LoVo (cell line): ENCODE results near the gene GRB10.
"Not testable (repeated sequence)": the region's sequence is repeated elsewhere in the genome, so short reads cannot be mapped to it uniquely, and the experiment has no call there.

Experiments
- DNase-seq: peaks from one replicate; pipeline ENCODE4 v3.0.0-alpha.2; 2016; ENCODE audit warnings: low spot score

The GRB10 gene

GRCh38 chr7:50778189-50778588, 4.5 kb downstream of the GRB10 start:
- DNase-seq = no peak

DNA sequence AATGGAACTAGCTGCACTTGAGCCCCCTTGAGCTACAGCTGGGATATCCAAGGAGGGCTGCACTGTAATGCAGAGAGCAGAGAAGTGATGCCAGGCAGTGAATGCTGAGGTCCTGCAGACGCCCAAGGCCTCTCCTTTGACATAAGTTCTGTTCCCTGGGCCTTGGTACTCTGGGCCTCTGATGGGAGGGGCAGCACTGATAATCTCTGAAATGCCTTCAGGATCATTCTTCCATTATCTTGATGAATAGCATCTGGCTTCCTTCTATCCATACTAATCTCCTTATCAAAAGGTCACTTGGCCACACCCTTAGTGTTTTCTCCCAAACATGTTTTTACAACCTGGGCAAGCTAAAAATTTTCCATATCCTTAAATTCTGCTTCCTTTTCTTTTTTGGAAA, 6.9 kb downstream of the GRB10 start:
- DNase-seq = no peak

- no peak for DNase-seq
These were observed 7.5 kb downstream of the GRB10 start for GRCh38 chr7:50775231-50775630.

DNA sequence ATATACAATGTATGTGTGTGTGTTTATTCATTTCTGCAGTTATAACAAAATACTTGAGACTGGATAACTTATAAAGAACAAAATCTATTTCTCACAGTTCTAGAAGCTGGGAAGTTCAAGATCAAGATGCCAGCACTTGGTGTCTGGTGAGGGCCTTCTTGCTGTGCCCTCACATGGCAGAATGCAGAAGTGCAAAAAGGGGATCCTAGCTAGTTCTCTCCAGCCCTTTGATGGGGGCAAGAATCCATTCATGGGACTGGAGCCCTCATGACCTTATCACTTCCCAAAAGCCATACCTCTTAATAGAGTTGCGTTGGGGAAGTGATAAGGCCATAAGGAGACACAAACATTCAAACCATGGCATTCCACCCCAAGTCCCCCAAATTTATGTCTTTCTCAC, 8.4 kb downstream of the GRB10 start:
- no peak for DNase-seq

DNA sequence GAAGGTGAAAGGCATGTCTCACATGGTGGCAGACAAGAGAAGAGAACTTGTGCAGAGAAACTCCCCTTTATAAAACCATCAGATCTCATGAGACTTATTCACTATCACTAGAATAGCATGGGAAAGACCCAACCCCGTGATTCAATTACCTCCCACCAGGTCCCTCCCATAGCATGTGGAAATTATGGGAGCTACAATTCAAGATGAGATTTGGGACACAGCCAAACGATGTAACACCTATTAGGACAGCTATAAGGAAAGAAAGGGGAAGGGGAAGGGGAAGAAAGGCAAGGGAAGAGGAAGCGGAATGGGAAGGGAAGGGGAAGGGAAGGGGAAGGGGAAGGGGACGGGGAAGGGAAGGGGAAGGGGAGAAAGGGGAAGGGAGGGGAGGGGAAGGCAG, 9.6 kb downstream of the GRB10 start:
- not testable (repeated sequence) for DNase-seq

- no peak for DNase-seq
These were observed 11.3 kb downstream of the GRB10 start for GRCh38 chr7:50771120-50772002.

GRCh38 chr7:50768485-50769474, 13.9 kb downstream of the GRB10 start:
- no peak for DNase-seq

- DNase-seq = no peak
These were observed 15.9 kb downstream of the GRB10 start for GRCh38 chr7:50766849-50767207.

- DNase-seq = no peak
These were observed 16.4 kb downstream of the GRB10 start for GRCh38 chr7:50766106-50766848.

- DNase-seq = no peak
These were observed 20.4 kb downstream of the GRB10 start for GRCh38 chr7:50762337-50762736.

DNA sequence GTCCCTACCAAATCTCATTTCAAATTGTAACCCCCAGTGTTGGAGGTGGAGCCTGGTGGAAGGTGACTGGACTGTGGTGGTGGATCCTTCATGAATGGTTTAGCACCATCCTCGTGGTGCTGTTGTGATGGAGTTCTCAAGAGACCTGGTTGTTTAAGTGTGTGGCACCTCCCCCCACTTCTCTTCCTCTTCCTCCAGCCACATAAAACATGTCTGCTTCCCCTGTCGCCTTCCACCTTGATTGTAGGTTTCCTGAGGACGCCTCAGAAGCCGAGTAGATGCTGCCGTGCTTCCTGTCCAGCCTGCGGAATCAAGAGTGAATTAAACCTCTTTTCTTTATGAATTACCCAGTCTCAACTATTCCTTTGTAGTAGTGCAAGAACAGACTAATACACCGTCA, 21.0 kb downstream of the GRB10 start:
- DNase-seq = no peak

GRCh38 chr7:50757703-50758390, 24.8 kb downstream of the GRB10 start:
- no peak for DNase-seq

DNA sequence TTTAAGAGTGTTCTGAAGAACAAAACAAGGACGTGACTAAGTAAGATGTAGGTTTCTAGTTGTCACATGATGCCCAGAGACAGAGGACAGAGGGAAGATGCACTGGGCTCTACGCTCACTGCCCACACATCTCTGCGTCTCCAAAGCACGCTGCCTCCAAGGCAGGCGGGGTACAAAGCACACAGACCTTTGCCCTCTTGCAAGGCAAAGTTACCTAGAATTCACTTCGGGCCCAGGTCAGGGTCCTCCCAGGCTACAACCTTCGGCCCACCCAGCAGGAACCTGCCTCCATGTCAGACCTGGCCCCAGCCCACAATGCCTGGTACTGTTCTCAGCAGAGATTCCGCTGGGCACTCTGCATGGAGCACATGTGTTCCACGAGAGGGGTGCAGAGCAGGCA, 26.5 kb downstream of the GRB10 start:
- DNase-seq = no peak

- no peak for DNase-seq
These were observed 28.0 kb downstream of the GRB10 start for GRCh38 chr7:50754684-50755083.

DNA sequence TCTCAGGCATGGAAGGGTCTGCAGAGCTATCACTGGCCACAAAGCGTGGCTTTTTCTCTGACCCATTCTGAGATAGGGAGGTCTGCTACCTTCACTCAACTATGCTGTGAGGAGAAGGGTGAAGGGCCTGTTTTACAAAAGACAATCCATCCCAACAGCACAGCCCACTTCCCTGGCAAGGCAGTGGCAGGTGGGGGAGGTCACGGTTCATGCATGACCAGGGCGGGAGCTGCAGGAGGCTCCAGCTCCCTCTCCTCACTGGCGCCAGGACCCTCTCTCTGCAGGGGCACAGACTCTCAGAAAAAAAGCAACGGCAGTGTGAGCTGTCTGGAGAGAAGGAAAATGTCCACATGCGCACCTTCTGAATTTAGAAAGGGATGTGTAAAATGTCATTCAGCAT, 28.5 kb downstream of the GRB10 start:
- no peak for DNase-seq

DNA sequence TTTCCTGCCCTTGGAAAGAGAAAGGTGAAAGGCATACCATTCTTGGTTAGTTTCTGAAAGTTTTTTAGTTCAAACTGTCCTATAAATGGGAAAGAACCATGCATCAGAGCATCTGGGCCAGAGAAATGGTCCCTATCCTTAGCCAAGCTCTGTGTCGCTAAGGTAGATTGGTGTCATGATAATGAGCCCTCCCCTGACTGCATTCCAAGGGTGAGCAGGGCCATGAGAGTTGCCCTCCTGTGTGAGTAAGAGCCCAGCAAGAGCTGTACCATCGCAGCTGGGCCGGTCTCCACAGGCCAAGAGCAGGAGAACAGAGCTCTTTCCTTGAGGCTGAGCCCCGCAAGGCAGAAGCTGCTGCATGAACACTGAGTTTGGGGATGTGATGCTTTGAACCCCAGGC, 30.3 kb downstream of the GRB10 start:
- DNase-seq = no peak

DNA sequence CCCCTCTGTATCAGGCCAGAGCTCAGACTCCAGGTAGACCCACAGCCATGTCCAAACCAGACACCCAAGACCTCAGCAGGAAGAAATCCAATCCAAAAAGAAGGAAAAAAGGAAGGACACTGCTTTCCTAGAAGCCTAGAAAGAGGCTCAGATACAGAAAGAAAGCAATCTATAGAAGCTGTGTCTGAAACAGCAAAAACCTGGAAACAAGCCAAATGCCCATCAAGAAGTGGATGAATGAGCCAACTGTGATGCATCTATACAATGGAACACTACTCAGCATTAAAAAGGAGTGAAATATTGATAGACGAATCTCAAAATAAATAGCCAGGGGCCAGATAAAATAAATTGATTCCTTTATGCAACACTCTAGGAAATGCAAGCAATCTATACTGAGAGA, 31.6 kb downstream of the GRB10 start:
- no peak for DNase-seq

DNA sequence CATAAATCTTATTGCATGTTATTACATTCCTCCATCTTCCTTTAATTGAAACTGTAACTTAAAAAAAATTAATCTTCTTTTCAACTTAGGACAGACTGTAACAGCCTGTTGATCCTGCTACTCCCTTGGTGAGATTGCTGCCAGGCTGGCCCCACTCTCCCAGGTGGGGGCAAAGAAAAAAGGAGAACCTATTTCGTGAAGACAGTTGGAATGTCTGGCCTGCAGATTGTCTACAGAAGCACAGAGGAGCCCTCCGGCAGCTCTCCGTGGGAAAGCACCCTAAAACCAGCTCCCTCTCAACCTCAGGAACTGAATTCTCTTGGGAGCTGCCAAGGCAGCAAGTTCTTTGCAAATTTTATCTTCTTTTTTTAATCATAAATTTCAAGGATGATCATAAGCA, 32.8 kb downstream of the GRB10 start:
- DNase-seq = no peak

- DNase-seq = no peak
These were observed 34.2 kb downstream of the GRB10 start for GRCh38 chr7:50748472-50748871.

DNA sequence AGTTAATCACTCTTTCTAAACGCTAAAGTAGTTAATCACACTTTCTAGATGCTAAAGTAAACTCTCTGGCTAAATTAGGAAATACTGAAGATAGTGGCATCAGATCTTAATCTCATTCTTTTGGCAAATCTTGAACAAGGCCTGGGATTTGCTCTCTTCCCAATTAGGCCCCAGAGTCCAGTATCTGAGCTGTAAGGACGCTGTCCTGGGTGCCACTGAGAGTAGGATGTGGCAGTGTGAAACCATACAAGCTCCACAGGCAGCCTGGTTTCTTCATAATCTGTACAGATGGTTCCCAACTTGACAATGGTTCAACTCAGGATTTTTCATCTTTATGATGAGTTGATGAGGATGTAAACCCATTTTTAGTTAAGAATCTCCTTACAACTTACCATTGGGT, 36.9 kb downstream of the GRB10 start:
- no peak for DNase-seq

DNA sequence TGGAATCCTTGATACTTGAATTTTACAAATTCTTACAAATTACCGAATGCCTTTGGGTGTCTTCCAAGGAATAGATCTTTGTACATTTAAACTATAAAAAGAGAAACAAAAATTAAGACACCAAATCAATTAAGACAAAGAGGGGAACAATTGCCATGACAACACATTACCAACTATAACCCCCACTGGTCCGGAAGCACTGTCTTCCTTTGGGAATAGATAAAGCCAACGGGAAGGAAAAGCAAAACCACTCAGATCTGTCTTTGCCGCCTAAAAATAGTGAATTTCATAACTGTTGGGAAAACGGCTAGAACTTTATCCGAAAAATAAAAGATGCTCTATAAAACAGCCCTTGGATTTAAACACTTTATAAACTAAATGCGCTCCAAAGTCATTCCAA, 37.4 kb downstream of the GRB10 start:
- no peak for DNase-seq

DNA sequence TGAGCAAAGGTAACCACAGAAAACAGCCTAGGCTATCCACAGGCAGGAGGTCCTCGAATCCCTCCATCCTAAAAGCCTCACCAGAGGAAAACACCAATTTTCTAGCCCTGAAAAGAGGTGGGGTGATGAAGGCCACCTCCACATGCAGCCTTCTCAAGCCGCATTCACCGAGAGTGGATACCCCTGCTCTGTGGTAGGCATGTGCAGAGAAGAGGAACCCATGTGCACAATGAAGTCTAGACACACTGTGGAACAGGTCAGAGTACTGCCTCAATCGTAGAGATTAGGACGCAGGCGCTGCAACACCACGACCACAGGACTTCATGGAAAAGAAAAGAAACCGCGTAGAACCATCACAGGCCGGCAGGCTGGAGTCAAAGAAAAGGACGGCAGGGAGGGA, 38.8 kb downstream of the GRB10 start:
- no peak for DNase-seq
